ENCODE data around the gene URB1.

GRCh38 chr21:32391755-32392154, 1.1 kb downstream of the URB1 start:
- TF ChIP-seq, protein P1, sequence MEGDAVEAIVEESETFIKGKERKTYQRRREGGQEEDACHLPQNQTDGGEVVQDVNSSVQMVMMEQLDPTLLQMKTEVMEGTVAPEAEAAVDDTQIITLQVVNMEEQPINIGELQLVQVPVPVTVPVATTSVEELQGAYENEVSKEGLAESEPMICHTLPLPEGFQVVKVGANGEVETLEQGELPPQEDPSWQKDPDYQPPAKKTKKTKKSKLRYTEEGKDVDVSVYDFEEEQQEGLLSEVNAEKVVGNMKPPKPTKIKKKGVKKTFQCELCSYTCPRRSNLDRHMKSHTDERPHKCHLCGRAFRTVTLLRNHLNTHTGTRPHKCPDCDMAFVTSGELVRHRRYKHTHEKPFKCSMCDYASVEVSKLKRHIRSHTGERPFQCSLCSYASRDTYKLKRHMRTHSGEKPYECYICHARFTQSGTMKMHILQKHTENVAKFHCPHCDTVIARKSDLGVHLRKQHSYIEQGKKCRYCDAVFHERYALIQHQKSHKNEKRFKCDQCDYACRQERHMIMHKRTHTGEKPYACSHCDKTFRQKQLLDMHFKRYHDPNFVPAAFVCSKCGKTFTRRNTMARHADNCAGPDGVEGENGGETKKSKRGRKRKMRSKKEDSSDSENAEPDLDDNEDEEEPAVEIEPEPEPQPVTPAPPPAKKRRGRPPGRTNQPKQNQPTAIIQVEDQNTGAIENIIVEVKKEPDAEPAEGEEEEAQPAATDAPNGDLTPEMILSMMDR (IDR thresholded peaks at IDR 0.05) = no peak
- no peak for TF ChIP-seq POLR2A (IDR thresholded peaks at IDR 0.05)
